Measurements from ENCODE around the gene ABHD14A. TPM values are rescaled to one million over a fixed set of nuclear protein-coding genes. Genes with fewer than 3 reads are reported as not detected.

ABHD14A gene
- total and polyA plus RNA-seq, 2 of the 13 experiments (the other 11 are each of a cell fraction or from before 2014, with no cell fraction given) = 29.5 to 46.9 TPM

GRCh38 chr3:51982838-51983577, 8.1 kb downstream of the ABHD14A start, which contains the start of gene ACY1 (continued):
- TF ChIP-seq, protein P1, sequence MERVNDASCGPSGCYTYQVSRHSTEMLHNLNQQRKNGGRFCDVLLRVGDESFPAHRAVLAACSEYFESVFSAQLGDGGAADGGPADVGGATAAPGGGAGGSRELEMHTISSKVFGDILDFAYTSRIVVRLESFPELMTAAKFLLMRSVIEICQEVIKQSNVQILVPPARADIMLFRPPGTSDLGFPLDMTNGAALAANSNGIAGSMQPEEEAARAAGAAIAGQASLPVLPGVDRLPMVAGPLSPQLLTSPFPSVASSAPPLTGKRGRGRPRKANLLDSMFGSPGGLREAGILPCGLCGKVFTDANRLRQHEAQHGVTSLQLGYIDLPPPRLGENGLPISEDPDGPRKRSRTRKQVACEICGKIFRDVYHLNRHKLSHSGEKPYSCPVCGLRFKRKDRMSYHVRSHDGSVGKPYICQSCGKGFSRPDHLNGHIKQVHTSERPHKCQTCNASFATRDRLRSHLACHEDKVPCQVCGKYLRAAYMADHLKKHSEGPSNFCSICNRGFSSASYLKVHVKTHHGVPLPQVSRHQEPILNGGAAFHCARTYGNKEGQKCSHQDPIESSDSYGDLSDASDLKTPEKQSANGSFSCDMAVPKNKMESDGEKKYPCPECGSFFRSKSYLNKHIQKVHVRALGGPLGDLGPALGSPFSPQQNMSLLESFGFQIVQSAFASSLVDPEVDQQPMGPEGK (CRISPR knock-in tag; IDR thresholded peaks at IDR 0.05) = peak; percentile 97
- TF ChIP-seq ZNF792 (CRISPR knock-in tag; IDR thresholded peaks at IDR 0.05) = peak; percentile 86
- TF ChIP-seq ZNF546 (CRISPR knock-in tag; conservative IDR thresholded peaks at IDR 0.05) = peak; percentile 84
- TF ChIP-seq, protein P2, sequence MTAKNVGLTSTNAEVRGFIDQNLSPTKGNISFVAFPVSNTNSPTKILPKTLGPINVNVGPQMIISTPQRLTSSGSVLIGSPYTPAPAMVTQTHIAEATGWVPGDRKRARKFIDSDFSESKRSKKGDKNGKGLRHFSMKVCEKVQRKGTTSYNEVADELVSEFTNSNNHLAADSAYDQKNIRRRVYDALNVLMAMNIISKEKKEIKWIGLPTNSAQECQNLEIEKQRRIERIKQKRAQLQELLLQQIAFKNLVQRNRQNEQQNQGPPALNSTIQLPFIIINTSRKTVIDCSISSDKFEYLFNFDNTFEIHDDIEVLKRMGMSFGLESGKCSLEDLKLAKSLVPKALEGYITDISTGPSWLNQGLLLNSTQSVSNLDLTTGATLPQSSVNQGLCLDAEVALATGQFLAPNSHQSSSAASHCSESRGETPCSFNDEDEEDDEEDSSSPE (CRISPR knock-in tag; IDR thresholded peaks at IDR 0.05) = peak; percentile 75; the same call in 1 of the 2 replicates
- TF ChIP-seq ZKSCAN5 (CRISPR knock-in tag; IDR thresholded peaks at IDR 0.05) = no peak
- peak; percentile 96 for TF ChIP-seq HNF4A (CRISPR knock-in tag; IDR thresholded peaks at IDR 0.05)
- no peak for TF ChIP-seq HMG20B (CRISPR knock-in tag; conservative IDR thresholded peaks at IDR 0.05)
- TF ChIP-seq PHB2 (IDR thresholded peaks at IDR 0.05; ENCODE audit: partially characterized antibody) = no peak
- TF ChIP-seq ISX (CRISPR knock-in tag; conservative IDR thresholded peaks at IDR 0.05) = no peak
- no peak for TF ChIP-seq MLLT10 (CRISPR knock-in tag; IDR thresholded peaks at IDR 0.05)
- TF ChIP-seq MYNN (CRISPR knock-in tag; IDR thresholded peaks at IDR 0.05; ENCODE audit: low read depth) = 0 out of 2 replicates have a peak, but pooled peaks have one; percentile 1
- TF ChIP-seq ZNF709 (CRISPR knock-in tag; IDR thresholded peaks at IDR 0.05) = peak; percentile 79; the same call in 1 of the 2 replicates
- TF ChIP-seq MTF1 (CRISPR knock-in tag; IDR thresholded peaks at IDR 0.05) = no peak
- peak; percentile 36 for TF ChIP-seq MED8 (CRISPR knock-in tag; IDR thresholded peaks at IDR 0.05; ENCODE audit: insufficient replicate concordance)
- TF ChIP-seq HOMEZ (CRISPR knock-in tag; IDR thresholded peaks at IDR 0.05; ENCODE audit: low read depth) = peak; percentile 54; the same call in 1 of the 2 replicates
- no peak for TF ChIP-seq CBX1 (IDR thresholded peaks at IDR 0.05; ENCODE audit: low read depth)
- no peak; the same call in 1 of the 2 replicates for TF ChIP-seq NRL (CRISPR knock-in tag; IDR thresholded peaks at IDR 0.05; ENCODE audit: borderline replicate concordance)
- TF ChIP-seq ARID3A (IDR thresholded peaks at IDR 0.05; ENCODE audit: low read depth, low read length) = no peak
- TF ChIP-seq SNRNP70 (IDR thresholded peaks at IDR 0.05; ENCODE audit: low read depth, low read length) = no peak
- peak; percentile 95 for TF ChIP-seq ZNF747 (CRISPR knock-in tag; IDR thresholded peaks at IDR 0.05; ENCODE audit: borderline replicate concordance)
- TF ChIP-seq ZBTB21 (CRISPR knock-in tag; IDR thresholded peaks at IDR 0.05) = no peak
- no peak for TF ChIP-seq TRIM24 (CRISPR knock-in tag; IDR thresholded peaks at IDR 0.05)
- TF ChIP-seq TBP (CRISPR knock-in tag; IDR thresholded peaks at IDR 0.05) = no peak
- peak; percentile 57; the same call in 1 of the 2 replicates for TF ChIP-seq ZBTB20 (CRISPR knock-in tag; IDR thresholded peaks at IDR 0.05; ENCODE audit: borderline replicate concordance, low read depth)
- TF ChIP-seq BCL6 (CRISPR knock-in tag; IDR thresholded peaks at IDR 0.05) = peak; percentile 57

Measured in HepG2 (cell line).